ENCODE data around the gene EXOSC10. TPM values are rescaled to one million over a fixed set of nuclear protein-coding genes. Genes with fewer than 3 reads are reported as not detected.

Gene EXOSC10
- total RNA-seq, 3 donors from 2014 or later: 47.1 to 52.9 (median 50.7) TPM

DNA sequence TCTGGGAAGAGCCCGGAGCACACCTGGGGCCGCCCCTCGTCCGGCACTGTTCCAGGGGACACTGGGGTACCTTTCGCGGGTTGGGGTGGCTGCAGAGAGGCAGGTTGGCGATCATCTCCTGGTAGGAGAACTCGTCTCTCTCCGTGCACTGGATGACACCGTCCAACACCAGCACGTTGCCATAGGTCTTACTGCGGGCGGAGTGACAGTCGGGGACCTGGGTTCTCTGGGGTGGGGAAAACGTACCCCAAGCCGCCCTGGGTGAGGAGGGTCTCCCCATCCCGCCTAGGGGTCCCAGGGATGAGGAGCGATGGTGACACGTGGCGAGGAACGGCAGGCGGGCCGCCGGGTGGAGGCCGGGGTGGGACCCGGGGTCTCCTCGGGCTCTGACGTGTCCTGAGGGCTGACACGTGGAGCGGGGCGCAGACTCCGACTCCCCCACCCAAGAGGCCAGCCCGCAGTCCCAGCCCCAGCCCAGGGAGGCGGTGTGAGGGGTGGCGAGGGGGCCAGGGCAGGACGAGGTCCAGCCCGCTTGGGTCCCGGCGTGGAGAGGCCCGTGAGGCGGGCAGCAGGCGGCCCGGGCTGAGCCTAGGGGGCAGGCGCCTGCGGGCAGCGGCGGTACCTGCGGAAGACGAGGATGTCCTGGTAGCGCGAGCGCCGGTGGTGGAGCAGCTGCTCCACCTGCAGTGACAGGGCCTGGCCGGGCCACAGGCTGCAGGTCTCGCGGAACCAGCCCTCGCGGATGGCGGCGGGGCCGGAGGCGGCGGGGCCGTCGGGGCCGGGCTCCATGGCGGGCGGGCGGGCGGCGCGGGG lies 40.3 kb downstream of the EXOSC10 start:
- DNase-seq (peak in 2 of 3 donors; percentile 43 to 69), ATAC-seq (peak; percentile 8)
- TF ChIP-seq, protein P1, sequence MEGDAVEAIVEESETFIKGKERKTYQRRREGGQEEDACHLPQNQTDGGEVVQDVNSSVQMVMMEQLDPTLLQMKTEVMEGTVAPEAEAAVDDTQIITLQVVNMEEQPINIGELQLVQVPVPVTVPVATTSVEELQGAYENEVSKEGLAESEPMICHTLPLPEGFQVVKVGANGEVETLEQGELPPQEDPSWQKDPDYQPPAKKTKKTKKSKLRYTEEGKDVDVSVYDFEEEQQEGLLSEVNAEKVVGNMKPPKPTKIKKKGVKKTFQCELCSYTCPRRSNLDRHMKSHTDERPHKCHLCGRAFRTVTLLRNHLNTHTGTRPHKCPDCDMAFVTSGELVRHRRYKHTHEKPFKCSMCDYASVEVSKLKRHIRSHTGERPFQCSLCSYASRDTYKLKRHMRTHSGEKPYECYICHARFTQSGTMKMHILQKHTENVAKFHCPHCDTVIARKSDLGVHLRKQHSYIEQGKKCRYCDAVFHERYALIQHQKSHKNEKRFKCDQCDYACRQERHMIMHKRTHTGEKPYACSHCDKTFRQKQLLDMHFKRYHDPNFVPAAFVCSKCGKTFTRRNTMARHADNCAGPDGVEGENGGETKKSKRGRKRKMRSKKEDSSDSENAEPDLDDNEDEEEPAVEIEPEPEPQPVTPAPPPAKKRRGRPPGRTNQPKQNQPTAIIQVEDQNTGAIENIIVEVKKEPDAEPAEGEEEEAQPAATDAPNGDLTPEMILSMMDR (IDR thresholded peaks at IDR 0.05): no peak
- H3K36me3 ChIP-seq (ENCODE audit: low read depth): no peaks in the 10 kb centered on the region
- no peaks in the 10 kb centered on the region for H3K9me3 ChIP-seq
- intact Hi-C loops (cut with DNase I, micrococcal nuclease): no loop called here
- peak overlapping the region; percentile 61 for H3K4me3 ChIP-seq
- H3K4me1 ChIP-seq (ENCODE audit: low read depth): peaks cover 14% of the 10 kb centered on the region

- DNase-seq (peak; percentile 27 to 64 (median 48)), ATAC-seq (peak; percentile 2)
- intact Hi-C loops (cut with DNase I, micrococcal nuclease): no loop called here
- TF ChIP-seq, protein P1 (IDR thresholded peaks at IDR 0.05): no peak
- Histone ChIP-seq H3K36me3 (ENCODE audit: low read depth) (no peaks in the 10 kb centered on the region), H3K4me1 (ENCODE audit: low read depth) (peaks cover 14% of the 10 kb centered on the region), H3K9me3 (no peaks in the 10 kb centered on the region), H3K4me3 (no peak overlapping the region)
Observed at GRCh38 chr1:11058595-11059154, 41.0 kb downstream of the EXOSC10 start.

GRCh38 chr1:11058026-11058425 lies 41.6 kb downstream of the EXOSC10 start:
- intact Hi-C loops (cut with DNase I, micrococcal nuclease): no loop called here
- Histone ChIP-seq H3K4me1 (ENCODE audit: low read depth) (peaks cover 17% of the 10 kb centered on the region), H3K4me3 (no peak overlapping the region), H3K9me3 (no peaks in the 10 kb centered on the region), H3K36me3 (ENCODE audit: low read depth) (no peaks in the 10 kb centered on the region)
- ATAC-seq (no peak), DNase-seq (no peak)
- TF ChIP-seq, protein P1 (IDR thresholded peaks at IDR 0.05): no peak

DNA sequence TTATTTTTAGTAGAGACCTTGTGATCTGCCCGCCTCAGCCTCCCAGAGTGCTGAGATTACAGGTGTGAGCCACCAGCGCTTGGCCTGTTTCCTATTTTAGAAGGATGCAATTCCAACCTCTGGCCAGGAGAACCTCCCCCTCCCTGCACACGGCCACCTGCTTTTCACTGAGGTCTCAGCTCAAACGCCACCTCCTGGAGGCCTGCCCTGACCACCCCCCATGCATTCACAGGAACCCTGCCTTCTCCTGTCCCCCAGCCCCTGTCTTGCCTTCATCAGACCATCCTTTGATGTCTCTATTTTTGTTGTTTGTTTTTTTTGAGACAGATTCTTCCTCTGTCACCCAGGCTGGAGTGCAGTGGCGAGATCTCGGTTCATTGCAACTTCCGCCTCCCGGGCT lies 42.2 kb downstream of the EXOSC10 start:
- peaks cover 17% of the 10 kb centered on the region for H3K4me1 ChIP-seq (ENCODE audit: low read depth)
- TF ChIP-seq, protein P1 (IDR thresholded peaks at IDR 0.05): no peak
- intact Hi-C loops (cut with DNase I, micrococcal nuclease): no loop called here
- no peak overlapping the region for H3K4me3 ChIP-seq
- DNase-seq: no peak
- no peaks in the 10 kb centered on the region for H3K9me3 ChIP-seq
- no peaks in the 10 kb centered on the region for H3K36me3 ChIP-seq (ENCODE audit: low read depth)
- ATAC-seq: no peak

DNA sequence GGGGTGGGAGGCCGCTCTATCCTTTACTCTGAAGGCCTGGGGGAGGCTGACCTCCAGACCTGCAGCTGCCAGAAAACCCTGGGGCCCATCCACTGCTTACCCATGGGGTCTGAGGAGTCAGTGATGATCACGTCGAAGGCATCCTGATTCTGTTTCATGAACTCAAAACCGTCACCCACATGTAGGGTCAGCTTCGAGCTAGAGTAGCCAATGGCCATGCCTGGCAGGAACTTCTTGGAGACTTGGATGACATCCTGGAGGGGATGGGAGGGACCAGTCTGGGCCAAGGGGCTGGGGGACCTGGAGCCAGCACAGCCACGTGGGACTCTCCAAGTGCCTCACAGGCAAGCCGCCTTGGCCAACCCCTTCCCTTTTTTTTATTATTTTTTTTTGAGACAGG lies 43.2 kb downstream of the EXOSC10 start:
- ATAC-seq: no peak
- H3K9me3 ChIP-seq: no peaks in the 10 kb centered on the region
- TF ChIP-seq, protein P1 (IDR thresholded peaks at IDR 0.05): no peak
- intact Hi-C loops (cut with DNase I, micrococcal nuclease): no loop called here
- H3K36me3 ChIP-seq (ENCODE audit: low read depth): no peaks in the 10 kb centered on the region
- H3K4me3 ChIP-seq: no peak overlapping the region
- no peak for DNase-seq
- peaks cover 17% of the 10 kb centered on the region for H3K4me1 ChIP-seq (ENCODE audit: low read depth)

All from mucosa of descending colon (tissue), 3 donors.